Measurements from ENCODE around the gene PBX3.

PBX3 gene

GRCh38 chr9:125977223-125977622 is 230.1 kb downstream of the PBX3 start:
- DNase-seq (ENCODE audit: low spot score): no peak

- DNase-seq (ENCODE audit: low spot score): no peak
These were observed 232.2 kb downstream of the PBX3 start for GRCh38 chr9:125979383-125979782.

GRCh38 chr9:125982798-125983406 is 235.7 kb downstream of the PBX3 start:
- no peak for DNase-seq (ENCODE audit: low spot score)

- DNase-seq (ENCODE audit: low spot score): no peak
These were observed 236.5 kb downstream of the PBX3 start for GRCh38 chr9:125983681-125984080.

GRCh38 chr9:125984461-125984860 is 237.3 kb downstream of the PBX3 start:
- DNase-seq (ENCODE audit: low spot score): no peak

- DNase-seq (ENCODE audit: low spot score): no peak
These were observed 238.2 kb downstream of the PBX3 start for GRCh38 chr9:125985142-125985997.

- no peak for DNase-seq (ENCODE audit: low spot score)
These were observed 239.0 kb downstream of the PBX3 start for GRCh38 chr9:125985998-125986655.

GRCh38 chr9:125986966-125987365 is 239.8 kb downstream of the PBX3 start:
- DNase-seq (ENCODE audit: low spot score): no peak

- DNase-seq (ENCODE audit: low spot score): no peak
These were observed 240.2 kb downstream of the PBX3 start for GRCh38 chr9:125987420-125987819.

- DNase-seq (ENCODE audit: low spot score): no peak
These were observed 241.4 kb downstream of the PBX3 start for GRCh38 chr9:125988479-125989050.

- no peak for DNase-seq (ENCODE audit: low spot score)
These were observed 241.9 kb downstream of the PBX3 start for GRCh38 chr9:125989090-125989501.

GRCh38 chr9:125989524-125990180 is 242.5 kb downstream of the PBX3 start:
- no peak for DNase-seq (ENCODE audit: low spot score)

- DNase-seq (ENCODE audit: low spot score): no peak
These were observed 243.1 kb downstream of the PBX3 start for GRCh38 chr9:125990186-125990792.

- DNase-seq (ENCODE audit: low spot score): no peak
These were observed 243.6 kb downstream of the PBX3 start for GRCh38 chr9:125990793-125991220.

- no peak for DNase-seq (ENCODE audit: low spot score)
These were observed 244.8 kb downstream of the PBX3 start for GRCh38 chr9:125991886-125992529.

GRCh38 chr9:125992557-125992956 is 245.4 kb downstream of the PBX3 start:
- no peak for DNase-seq (ENCODE audit: low spot score)

- DNase-seq (ENCODE audit: low spot score): no peak
These were observed 246.3 kb downstream of the PBX3 start for GRCh38 chr9:125993466-125993865.

- DNase-seq (ENCODE audit: low spot score): no peak
These were observed 247.1 kb downstream of the PBX3 start for GRCh38 chr9:125994066-125994943.

- DNase-seq (ENCODE audit: low spot score): no peak
These were observed 247.8 kb downstream of the PBX3 start for GRCh38 chr9:125995006-125995405.

- no peak for DNase-seq (ENCODE audit: low spot score)
These were observed 248.5 kb downstream of the PBX3 start for GRCh38 chr9:125995706-125996105.
